GM12878 (cell line): ENCODE results near the gene SLC2A5. TPM values are rescaled to one million over a fixed set of nuclear protein-coding genes. Genes with fewer than 3 reads are reported as not detected.

Source experiments
- ATAC-seq: fragments of 200-7000 bp; cut with Tn5 transposase; 3 replicates; pipeline ENCODE4 v1.9.1; 2020; ENCODE audit warnings: mild to moderate bottlenecking, moderate library complexity
- BruUV-seq: library from RNA; stranded (reverse); fragments of 400-500 nt; replicated peaks from 2 replicates; lab custom pipeline; 2021; lab: Mats Ljungman, UMichigan
- CTCF ChIA-PET: fragments of 300-600 bp; sonication (Branson Sonifier 250); formaldehyde crosslinking; extraction: SDS; loops from one replicate; lab custom pipeline; 2021; ENCODE audit warnings: inconsistent platforms; lab: Yijun Ruan, JAX
- POLR2A ChIA-PET: fragments of 350-600 bp; formaldehyde crosslinking; extraction: SDS; loops from one replicate; lab custom pipeline; 2021; ENCODE audit warnings: inconsistent platforms; lab: Charles Lee
- RAD21 ChIA-PET: fragments of 300-600 bp; sonication (Branson Sonifier 250); formaldehyde crosslinking; loops from one replicate; lab custom pipeline; 2023; ENCODE audit warnings: antibody characterized with exemption; ENCODE audit not compliant: unreplicated experiment; lab: Charles Lee
- SMC1A ChIA-PET: fragments of 300-600 bp; sonication (Branson Sonifier 250); formaldehyde crosslinking; loops from one replicate; lab custom pipeline; 2023; ENCODE audit not compliant: unreplicated experiment, uncharacterized antibody; lab: Charles Lee
- DNase-seq: peaks from one replicate; pipeline ENCODE4 v3.0.0-alpha.2; 2011; ENCODE audit warnings: low read depth, low spot score
- FAIRE-seq: peaks from 3 replicates; lab custom pipeline; 2011; peaks lifted over from hg19 to GRCh38; lab: Jason Lieb, UNC
- H2AFZ ChIP-seq: 2 replicates; pipeline ENCODE4 v1.6.0; 2011; ENCODE audit warnings: low read depth, low read length, control low read depth; ENCODE audit not compliant: control insufficient read depth
- H3K27ac ChIP-seq: 2 replicates; pipeline ENCODE4 v1.5.1; 2011; ENCODE audit warnings: control low read depth; ENCODE audit not compliant: control insufficient read depth, insufficient read depth
- H3K27me3 ChIP-seq, 2 experiments: replicated peaks in 1 of 2; 2 replicates each; pipeline versions ENCODE4 v1.6.0 to v1.6.1; 2011; ENCODE audit warnings: low read length in 1 of 2; ENCODE audit not compliant: control insufficient read depth in 2 of 2, insufficient read depth in 2 of 2
- H3K36me3 ChIP-seq, 2 experiments: 2 replicates each; pipeline ENCODE4 v1.5.1; 2011; ENCODE audit warnings: low read length in 1 of 2; ENCODE audit not compliant: control insufficient read depth in 2 of 2, insufficient read depth in 2 of 2
- H3K4me1 ChIP-seq: 2 replicates; pipeline ENCODE4 v1.6.1; 2011; ENCODE audit warnings: mild to moderate bottlenecking, low read length, moderate library complexity, mixed read lengths; ENCODE audit not compliant: control insufficient read depth, insufficient read depth
- H3K4me2 ChIP-seq: 2 replicates; pipeline ENCODE4 v1.6.0; 2011; ENCODE audit warnings: control low read depth; ENCODE audit not compliant: control insufficient read depth, insufficient read depth
- H3K4me3 ChIP-seq: fragments of 200-600 bp; sonication (generic); 2 replicates; pipeline ENCODE4 v1.5.1; 2016
- H3K79me2 ChIP-seq: 2 replicates; pipeline ENCODE4 v1.6.0; 2011; ENCODE audit warnings: low read length; ENCODE audit not compliant: control insufficient read depth, insufficient read depth
- H3K9ac ChIP-seq: 2 replicates; pipeline ENCODE4 v1.8.0; 2011; ENCODE audit warnings: low read length, control low read depth, mixed read lengths; ENCODE audit not compliant: control insufficient read depth, insufficient read depth
- H3K9me3 ChIP-seq: replicated peaks from 3 replicates; pipeline ENCODE4 v1.5.1; 2011; ENCODE audit warnings: mild to moderate bottlenecking, low read length; ENCODE audit not compliant: control insufficient read depth, insufficient read depth
- H4K20me1 ChIP-seq: 2 replicates; pipeline ENCODE4 v1.6.0; 2011; ENCODE audit not compliant: control insufficient read depth, insufficient read depth
- HDGF ChIP-seq: fragments of 450-650 bp; IDR thresholded peaks from 2 replicates; pipeline ENCODE4 v1.6.1; 2016; ENCODE audit warnings: antibody characterized with exemption
- JUNB ChIP-seq: IDR thresholded peaks from 2 replicates; pipeline ENCODE4 v1.6.1; 2016; ENCODE audit warnings: antibody characterized with exemption, mild to moderate bottlenecking
- MTA2 ChIP-seq: fragments of 450-650 bp; IDR thresholded peaks from 2 replicates; pipeline ENCODE4 v1.6.1; 2016; ENCODE audit warnings: low read depth, mild to moderate bottlenecking, moderate library complexity
- NBN ChIP-seq: fragments of 450-650 bp; IDR thresholded peaks from 2 replicates; pipeline ENCODE4 v1.6.1; 2016
- PAX5 ChIP-seq: IDR thresholded peaks from 2 replicates; pipeline ENCODE4 v1.6.1; 2011; ENCODE audit warnings: low read depth, low read length, borderline replicate concordance
- POLR2AphosphoS5 ChIP-seq: IDR thresholded peaks from 2 replicates; pipeline ENCODE4 v1.6.1; 2011; ENCODE audit warnings: mild to moderate bottlenecking, low read length, inconsistent platforms
- SUZ12 ChIP-seq: fragments of 200-600 bp; sonication (generic); IDR thresholded peaks from one replicate; pipeline ENCODE4 v1.6.1; 2018; ENCODE audit warnings: antibody characterized with exemption, mild to moderate bottlenecking; ENCODE audit not compliant: unreplicated experiment
- WGBS: methylation state at CpG from one replicate; pipeline ENCODE4 v1.1.6; 2016; ENCODE audit warnings: low lambda C conversion rate; ENCODE audit not compliant: insufficient replicate concordance, insufficient coverage; ENCODE audit errors: missing lambda C conversion rate; 5-methylcytosine and 5-hydroxymethylcytosine counted together
- in situ Hi-C: fragments of 300-500 bp; cut with MboI; formaldehyde crosslinking; loops from 9 replicates; pipeline ENCODE4 v1.14.3; 2018; ENCODE audit warnings: mixed read lengths
- intact Hi-C: fragments of 100-400 bp; cut with micrococcal nuclease; formaldehyde crosslinking; loops from one replicate; pipeline ENCODE4 v1.14.2; 2022; ENCODE audit not compliant: unreplicated experiment
- polyA plus RNA-seq, 11 experiments: library from polyadenylated mRNA; depleted of rRNA in 4 of 11; unstranded in 6 of 11; stranded (reverse) in 5 of 11; fragments of >200 nt; fragmentation: Nextera tagmentation in 4 of 11; fragmentation: Illumina TruSeq in 1 of 11; extraction: Ambion mirVana in 4 of 11; extraction: Trizol in 1 of 11; gene quantifications; 1 replicate in 1 of 11; 2 replicates in 10 of 11; pipeline versions ENCODE4 v1.2.1 to v1.2.3, GENCODE V29; 2011 to 2016; ENCODE audit warnings: inconsistent platforms in 2 of 11, missing spikeins in 2 of 11, low read depth in 1 of 11
- total RNA-seq, 4 experiments: library from RNA; depleted of rRNA in 3 of 4; stranded (reverse); fragments of >200 nt in 3 of 4; fragmentation: Illumina TruSeq in 1 of 4; extraction: Trizol in 1 of 4; gene quantifications; 2 replicates each; pipeline versions ENCODE4 v1.2.1 to v1.2.3, GENCODE V29; 2013 to 2021
- TF ChIP-seq, protein P1 (sequence below): IDR thresholded peaks from 2 replicates; pipeline ENCODE4 v1.6.1; 2012; ENCODE audit warnings: mild to moderate bottlenecking, low read depth, low read length

SLC2A5 gene
- total and polyA plus RNA-seq, 10 of the 15 experiments (the other 5 are each of a cell fraction or from before 2014, with no cell fraction given), result 4.5 to 76.6 (median 23.9) TPM

DNA sequence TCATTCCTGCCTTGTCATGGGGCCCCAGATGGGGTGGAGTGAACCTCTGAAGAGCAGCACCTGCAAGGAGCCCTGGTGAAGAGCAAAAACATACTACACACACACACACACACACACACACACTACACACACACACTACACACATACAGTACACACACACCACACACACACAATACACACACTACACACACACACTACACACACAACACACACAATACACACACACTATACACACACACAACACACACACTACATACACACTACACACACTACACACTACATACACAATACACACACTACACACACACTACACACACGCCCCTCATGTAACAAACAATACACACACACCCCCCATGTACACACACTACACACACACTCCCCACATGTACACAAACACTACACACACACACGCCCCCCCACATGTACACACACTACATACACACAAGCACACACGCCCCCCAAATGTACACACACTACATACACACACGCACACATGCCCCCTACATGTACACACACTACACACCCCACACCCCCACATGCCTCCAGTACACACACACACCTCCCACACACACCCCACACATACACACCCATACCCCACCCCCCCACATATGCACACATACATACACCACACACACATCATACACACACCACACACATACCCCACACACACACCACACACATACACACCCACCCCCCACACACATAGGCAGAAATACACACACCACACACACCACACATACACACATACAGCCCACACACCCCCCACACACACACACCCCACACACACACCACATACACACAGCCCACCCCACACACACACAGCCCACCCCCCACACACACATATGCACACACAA lies 9.3 kb downstream of the SLC2A5 start:
- ATAC-seq, result no peak
- WGBS, result 56% methylated on average over 4 of the region's 4 CpGs

DNA sequence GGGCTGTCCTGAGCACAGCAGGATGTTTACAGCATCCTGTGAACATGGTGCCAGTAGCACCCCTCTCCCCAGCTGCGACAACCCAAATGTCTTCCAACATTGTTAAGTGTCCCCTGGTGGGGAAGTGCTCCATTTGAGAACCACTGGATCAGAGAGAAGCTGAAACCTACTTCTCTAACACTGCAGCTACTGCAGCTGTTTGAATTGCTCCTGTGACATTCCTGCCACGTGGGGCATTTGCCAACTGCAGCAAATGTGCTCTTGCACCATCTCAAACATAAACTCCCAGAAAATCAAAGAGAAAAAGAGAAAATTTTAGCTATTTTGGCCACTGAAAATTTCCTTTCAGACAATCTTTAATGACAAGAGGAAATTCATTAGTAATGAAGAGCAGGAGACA lies 11.0 kb downstream of the SLC2A5 start:
- in situ Hi-C loops, result no loop called here
- WGBS, result 100% methylated on average over 2 of the region's 2 CpGs
- no peak for TF ChIP-seq PAX5
- TF ChIP-seq SUZ12, result no peak
- TF ChIP-seq JUNB, result no peak
- TF ChIP-seq, protein P1, sequence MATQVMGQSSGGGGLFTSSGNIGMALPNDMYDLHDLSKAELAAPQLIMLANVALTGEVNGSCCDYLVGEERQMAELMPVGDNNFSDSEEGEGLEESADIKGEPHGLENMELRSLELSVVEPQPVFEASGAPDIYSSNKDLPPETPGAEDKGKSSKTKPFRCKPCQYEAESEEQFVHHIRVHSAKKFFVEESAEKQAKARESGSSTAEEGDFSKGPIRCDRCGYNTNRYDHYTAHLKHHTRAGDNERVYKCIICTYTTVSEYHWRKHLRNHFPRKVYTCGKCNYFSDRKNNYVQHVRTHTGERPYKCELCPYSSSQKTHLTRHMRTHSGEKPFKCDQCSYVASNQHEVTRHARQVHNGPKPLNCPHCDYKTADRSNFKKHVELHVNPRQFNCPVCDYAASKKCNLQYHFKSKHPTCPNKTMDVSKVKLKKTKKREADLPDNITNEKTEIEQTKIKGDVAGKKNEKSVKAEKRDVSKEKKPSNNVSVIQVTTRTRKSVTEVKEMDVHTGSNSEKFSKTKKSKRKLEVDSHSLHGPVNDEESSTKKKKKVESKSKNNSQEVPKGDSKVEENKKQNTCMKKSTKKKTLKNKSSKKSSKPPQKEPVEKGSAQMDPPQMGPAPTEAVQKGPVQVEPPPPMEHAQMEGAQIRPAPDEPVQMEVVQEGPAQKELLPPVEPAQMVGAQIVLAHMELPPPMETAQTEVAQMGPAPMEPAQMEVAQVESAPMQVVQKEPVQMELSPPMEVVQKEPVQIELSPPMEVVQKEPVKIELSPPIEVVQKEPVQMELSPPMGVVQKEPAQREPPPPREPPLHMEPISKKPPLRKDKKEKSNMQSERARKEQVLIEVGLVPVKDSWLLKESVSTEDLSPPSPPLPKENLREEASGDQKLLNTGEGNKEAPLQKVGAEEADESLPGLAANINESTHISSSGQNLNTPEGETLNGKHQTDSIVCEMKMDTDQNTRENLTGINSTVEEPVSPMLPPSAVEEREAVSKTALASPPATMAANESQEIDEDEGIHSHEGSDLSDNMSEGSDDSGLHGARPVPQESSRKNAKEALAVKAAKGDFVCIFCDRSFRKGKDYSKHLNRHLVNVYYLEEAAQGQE, result no peak
- no peak for TF ChIP-seq MTA2

More for the DNA sequence above, 9.3 kb downstream of the SLC2A5 start:
- H3K4me3 ChIP-seq, result no peak overlapping the region
- in situ Hi-C loops, result no loop called here
- ChIA-PET CTCF (interaction anchor here (0.6 to 3.4 kb wide), 3 partner anchors 21 to 1519 kb away, joined by 3 to 18 read pairs (median 3); no protein-coding TSS in a partner anchor), SMC1A (interaction anchor here (1.1 to 1.7 kb wide), 3 partner anchors 23 to 41 kb away, joined by 3 to 7 read pairs (median 5); no protein-coding TSS in a partner anchor), RAD21 (interaction anchor here (0.9 to 2.0 kb wide), 3 partner anchors 35 to 55 kb away, joined by 3 to 7 read pairs (median 4); no protein-coding TSS in a partner anchor), POLR2A (interaction anchor here (0.6 kb wide), 2 partner anchors 11 to 52 kb away, joined by 3 to 5 read pairs; no protein-coding TSS in a partner anchor)
- H3K27ac ChIP-seq, result no peak overlapping the region
- no peaks in the 10 kb centered on the region; the same call in 1 of the 2 replicates for H4K20me1 ChIP-seq
- H3K36me3 ChIP-seq, result peaks cover 8 to 16% of the 10 kb centered on the region in 2 experiments
- no peak overlapping the region for H3K9ac ChIP-seq
- intact Hi-C loops, result no loop called here
- no peak overlapping the region for H3K4me2 ChIP-seq
- H3K79me2 ChIP-seq, result peaks cover 35% of the 10 kb centered on the region
- no peaks in the 10 kb centered on the region for H3K27me3 ChIP-seq
- DNase-seq, result no peak
- BruUV-seq, result no TSS peak
- no peak overlapping the region for H2AFZ ChIP-seq
- TF ChIP-seq HDGF (peak; percentile 80; the same call in 1 of the 2 replicates), POLR2AphosphoS5 (peak; percentile 70; the same call in 1 of the 2 replicates), NBN (peak; percentile 51; the same call in 1 of the 2 replicates), PAX5 (no peak)
- FAIRE-seq, result peak; percentile 97
- H3K9me3 ChIP-seq, result no peaks in the 10 kb centered on the region
- H3K4me1 ChIP-seq, result peaks cover 17% of the 10 kb centered on the region

More for the DNA sequence above, 11.0 kb downstream of the SLC2A5 start:
- H3K4me2 ChIP-seq, result no peak overlapping the region
- intact Hi-C loops, result no loop called here
- H3K9ac ChIP-seq, result no peak overlapping the region
- peaks cover 13% of the 10 kb centered on the region for H3K4me1 ChIP-seq
- ChIA-PET RAD21 (interaction anchor here (1.2 kb wide), 1 partner anchor 53 kb away, joined by 5 read pairs; no protein-coding TSS in a partner anchor), SMC1A (interaction anchor here (1.3 kb wide), 2 partner anchors 35 to 54 kb away, joined by 3 to 7 read pairs; no protein-coding TSS in a partner anchor), POLR2A (interaction anchor here (0.6 to 1.5 kb wide), 4 partner anchors 9 to 179 kb away, joined by 3 to 5 read pairs (median 4); no protein-coding TSS in a partner anchor), CTCF (interaction anchor here (0.7 to 1.3 kb wide), 2 partner anchors 24 to 42 kb away, joined by 3 to 4 read pairs; no protein-coding TSS in a partner anchor)
- no peak overlapping the region for H2AFZ ChIP-seq
- no peaks in the 10 kb centered on the region; the same call in 1 of the 2 replicates for H4K20me1 ChIP-seq
- no peak overlapping the region for H3K27ac ChIP-seq
- ATAC-seq (no peak), DNase-seq (no peak), FAIRE-seq (no peak)
- H3K79me2 ChIP-seq, result peaks cover 24% of the 10 kb centered on the region
- H3K4me3 ChIP-seq, result no peak overlapping the region
- no peaks in the 10 kb centered on the region for H3K27me3 ChIP-seq
- H3K9me3 ChIP-seq, result no peaks in the 10 kb centered on the region
- no TSS peak for BruUV-seq
- peaks cover 8 to 16% of the 10 kb centered on the region in 2 experiments for H3K36me3 ChIP-seq
